B cell (primary cell): ENCODE measurements around the gene SRP14. TPM values are rescaled to one million over a fixed set of nuclear protein-coding genes. Genes with fewer than 3 reads are reported as not detected.
A peak's percentile ranks its signal among the peaks of the same experiment; 100 is the strongest.

Source experiments
- ATAC-seq: fragments of 200-7000 bp; cut with Tn5 transposase; one replicate; pipeline ENCODE4 v1.10.0; 2021; ENCODE audit warnings: low read depth, mild to moderate bottlenecking, moderate number of reproducible peaks, moderate library complexity
- CTCF ChIA-PET: fragments of 350-600 bp; sonication (Branson Sonifier 250); formaldehyde crosslinking; loops from one replicate; lab custom pipeline; 2021; ENCODE audit warnings: antibody characterized with exemption, inconsistent platforms; lab: Charles Lee
- POLR2A ChIA-PET: fragments of 350-600 bp; sonication (Branson Sonifier 250); formaldehyde crosslinking; loops from one replicate; lab custom pipeline; 2021; ENCODE audit warnings: antibody characterized with exemption; lab: Charles Lee
- DNase-seq: peaks from one replicate; pipeline ENCODE4 v3.0.0; 2013
- H2AFZ ChIP-seq: 2 replicates; pipeline ENCODE4 v1.6.1; 2012; ENCODE audit warnings: mild to moderate bottlenecking, low read depth, low read length; ENCODE audit not compliant: insufficient read depth, poor library complexity, severe bottlenecking
- H3K27ac ChIP-seq, 2 donors: 1 replicate in 1 of 2; 2 replicates in 1 of 2; pipeline ENCODE4 v1.5.1; 2012 to 2013; ENCODE audit warnings: low read length in 2 of 2, mild to moderate bottlenecking in 2 of 2, moderate library complexity in 1 of 2
- H3K27me3 ChIP-seq, 4 experiments: fragments of 200-600 bp in 1 of 4; sonication (generic) in 1 of 4; replicated peaks in 1 of 4; 1 replicate in 2 of 4; 2 replicates in 2 of 4; pipeline versions ENCODE4 v1.6.1 to v1.7.0; 2013 to 2016; ENCODE audit warnings: low read length in 3 of 4, mild to moderate bottlenecking in 2 of 4, mixed read lengths in 1 of 4, moderate library complexity in 1 of 4; ENCODE audit not compliant: insufficient read depth in 4 of 4, control insufficient read depth in 3 of 4; ENCODE audit errors: control extremely low read depth in 1 of 4
- H3K36me3 ChIP-seq, 2 experiments: replicated peaks in 1 of 2; 1 replicate in 1 of 2; 2 replicates in 1 of 2; pipeline versions ENCODE4 v1.6.1 to v1.7.1; 2013; ENCODE audit warnings: low read length in 1 of 2; ENCODE audit not compliant: insufficient read depth in 2 of 2, control insufficient read depth in 1 of 2; ENCODE audit errors: control extremely low read depth in 1 of 2, extremely low read depth in 1 of 2
- H3K4me1 ChIP-seq, 2 donors: fragments of 200-600 bp in 1 of 2; sonication (generic) in 1 of 2; 1 replicate in 1 of 2; 2 replicates in 1 of 2; pipeline versions ENCODE4 v1.5.1 to v1.6.1; 2013 to 2017; ENCODE audit warnings: low read length in 2 of 2; ENCODE audit not compliant: control insufficient read depth in 2 of 2, insufficient read depth in 2 of 2
- H3K4me2 ChIP-seq: replicated peaks from 2 replicates; pipeline ENCODE3; 2012; ENCODE audit warnings: mild to moderate bottlenecking, low read depth, low read length; ENCODE audit not compliant: poor library complexity, severe bottlenecking
- H3K4me3 ChIP-seq, 5 experiments: fragments of 200-600 bp in 1 of 5; sonication (generic) in 1 of 5; 1 replicate in 3 of 5; 2 replicates in 2 of 5; pipeline versions ENCODE4 v1.5.1 to v1.7.0; 2011 to 2016; ENCODE audit warnings: low read length in 4 of 5, mild to moderate bottlenecking in 4 of 5, low read depth in 2 of 5, control low read depth in 1 of 5, moderate library complexity in 1 of 5; ENCODE audit not compliant: insufficient read depth in 1 of 5; ENCODE audit errors: control extremely low read depth in 1 of 5, extremely low read depth in 1 of 5
- H3K79me2 ChIP-seq: fragments of 200-600 bp; sonication (generic); one replicate; pipeline ENCODE4 v1.6.0; 2016; ENCODE audit warnings: low read length; ENCODE audit not compliant: control insufficient read depth, insufficient read depth
- H3K9ac ChIP-seq: fragments of 200-600 bp; sonication (generic); 2 replicates; pipeline ENCODE4 v1.6.1; 2017; ENCODE audit warnings: mild to moderate bottlenecking, low read length, moderate library complexity
- H3K9me3 ChIP-seq, 3 donors: one replicate each; pipeline versions ENCODE4 v1.6.1 to v1.7.1; 2013; ENCODE audit warnings: low read length in 2 of 3; ENCODE audit not compliant: control insufficient read depth in 2 of 3, insufficient read depth in 1 of 3; ENCODE audit errors: control extremely low read depth in 1 of 3
- H4K20me1 ChIP-seq: 2 replicates; pipeline ENCODE4 v1.6.0; 2012; ENCODE audit warnings: mild to moderate bottlenecking, low read length; ENCODE audit not compliant: insufficient read depth, control insufficient read depth, poor library complexity, severe bottlenecking
- H3K27ac Mint-ChIP-seq: one replicate; pipeline ENCODE4 v1.8.0; 2021; ENCODE audit warnings: mixed read lengths
- H3K27me3 Mint-ChIP-seq: one replicate; pipeline ENCODE4 v1.8.0; 2021; ENCODE audit warnings: mixed read lengths
- H3K4me1 Mint-ChIP-seq: one replicate; pipeline ENCODE4 v1.8.0; 2021; ENCODE audit warnings: mixed read lengths
- H3K4me3 Mint-ChIP-seq: one replicate; pipeline ENCODE4 v1.8.0; 2021; ENCODE audit warnings: mixed read lengths
- H3K9me3 Mint-ChIP-seq: one replicate; pipeline ENCODE4 v1.8.0; 2022; ENCODE audit warnings: mixed read lengths; ENCODE audit not compliant: insufficient read depth
- EZH2 ChIP-seq: IDR thresholded peaks from 2 replicates; pipeline ENCODE4 v1.6.1; 2012; ENCODE audit warnings: borderline replicate concordance, low read depth, mild to moderate bottlenecking, moderate library complexity, low read length; ENCODE audit not compliant: insufficient read depth, poor library complexity, severe bottlenecking
- WGBS: methylation state at CpG from one replicate; pipeline ENCODE4 v1.1.5; 2013; ENCODE audit warnings: missing lambda C conversion rate; ENCODE audit not compliant: insufficient coverage; 5-methylcytosine and 5-hydroxymethylcytosine counted together
- intact Hi-C: fragments of 100-400 bp; cut with micrococcal nuclease; formaldehyde crosslinking; loops from one replicate; pipeline ENCODE4 v1.10.0; 2022
- polyA plus RNA-seq: library from polyadenylated mRNA; depleted of rRNA; stranded (reverse); fragments of >200 nt; gene quantifications from 2 replicates; pipeline ENCODE4 v1.2.3, GENCODE V29; 2012
- total RNA-seq, 2 donors: library from RNA; stranded (reverse); fragments of 120-200 nt in 1 of 2; gene quantifications; 1 replicate in 1 of 2; 2 replicates in 1 of 2; pipeline versions ENCODE4 v1.2.3 to v1.2.4, GENCODE V29; 2013 to 2022
- TF ChIP-seq, protein P1 (sequence below): fragments of 200-600 bp; IDR thresholded peaks from one replicate; pipeline ENCODE4 v1.8.0; 2022; ENCODE audit warnings: antibody characterized with exemption, mild to moderate bottlenecking

Gene SRP14
- total and polyA plus RNA-seq, 2 donors (not counting 1 experiment from before 2014, with no cell fraction given) = 120 to 131 TPM

GRCh38 chr15:40067921-40068624 lies 29.1 kb upstream of the SRP14 start:
- no peak overlapping the region for H3K9ac ChIP-seq
- no peaks in the 10 kb centered on the region for H3K9me3 Mint-ChIP-seq
- no peaks in the 10 kb centered on the region for H3K79me2 ChIP-seq
- H3K4me2 ChIP-seq = no peak overlapping the region
- ATAC-seq = no peak
- no peak for DNase-seq
- ChIA-PET CTCF (interaction anchor here (0.7 to 5.3 kb wide), 7 partner anchors 12 to 38 kb away, joined by 3 to 61 read pairs (median 13); no protein-coding TSS in a partner anchor), POLR2A (interaction anchor here (0.7 to 4.7 kb wide), 6 partner anchors 9 to 372 kb away, joined by 5 to 43 read pairs (median 12); no protein-coding TSS in a partner anchor)
- H3K27me3 ChIP-seq = no peaks in the 10 kb centered on the region
- no peak overlapping the region for H3K4me3 Mint-ChIP-seq
- no peaks in the 10 kb centered on the region for H3K36me3 ChIP-seq
- WGBS = 100% methylated on average over 3 of the region's 6 CpGs
- no peak overlapping the region for H3K27ac ChIP-seq
- H2AFZ ChIP-seq = no peak overlapping the region
- peaks cover 42 to 44% of the 10 kb centered on the region in 2 donors for H3K4me1 ChIP-seq
- H4K20me1 ChIP-seq = no peaks in the 10 kb centered on the region
- H3K4me3 ChIP-seq = no peak overlapping the region
- H3K4me1 Mint-ChIP-seq = peaks cover 42% of the 10 kb centered on the region
- no peaks in the 10 kb centered on the region for H3K9me3 ChIP-seq
- intact Hi-C loops = loop anchor here (2.0 kb wide), 1 partner anchor 31 kb away; no protein-coding TSS in a partner anchor
- peak overlapping the region; percentile 50 for H3K27ac Mint-ChIP-seq
- TF ChIP-seq, protein P1, sequence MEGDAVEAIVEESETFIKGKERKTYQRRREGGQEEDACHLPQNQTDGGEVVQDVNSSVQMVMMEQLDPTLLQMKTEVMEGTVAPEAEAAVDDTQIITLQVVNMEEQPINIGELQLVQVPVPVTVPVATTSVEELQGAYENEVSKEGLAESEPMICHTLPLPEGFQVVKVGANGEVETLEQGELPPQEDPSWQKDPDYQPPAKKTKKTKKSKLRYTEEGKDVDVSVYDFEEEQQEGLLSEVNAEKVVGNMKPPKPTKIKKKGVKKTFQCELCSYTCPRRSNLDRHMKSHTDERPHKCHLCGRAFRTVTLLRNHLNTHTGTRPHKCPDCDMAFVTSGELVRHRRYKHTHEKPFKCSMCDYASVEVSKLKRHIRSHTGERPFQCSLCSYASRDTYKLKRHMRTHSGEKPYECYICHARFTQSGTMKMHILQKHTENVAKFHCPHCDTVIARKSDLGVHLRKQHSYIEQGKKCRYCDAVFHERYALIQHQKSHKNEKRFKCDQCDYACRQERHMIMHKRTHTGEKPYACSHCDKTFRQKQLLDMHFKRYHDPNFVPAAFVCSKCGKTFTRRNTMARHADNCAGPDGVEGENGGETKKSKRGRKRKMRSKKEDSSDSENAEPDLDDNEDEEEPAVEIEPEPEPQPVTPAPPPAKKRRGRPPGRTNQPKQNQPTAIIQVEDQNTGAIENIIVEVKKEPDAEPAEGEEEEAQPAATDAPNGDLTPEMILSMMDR = no peak
- TF ChIP-seq EZH2 = no peak
- H3K27me3 Mint-ChIP-seq = no peaks in the 10 kb centered on the region

DNA sequence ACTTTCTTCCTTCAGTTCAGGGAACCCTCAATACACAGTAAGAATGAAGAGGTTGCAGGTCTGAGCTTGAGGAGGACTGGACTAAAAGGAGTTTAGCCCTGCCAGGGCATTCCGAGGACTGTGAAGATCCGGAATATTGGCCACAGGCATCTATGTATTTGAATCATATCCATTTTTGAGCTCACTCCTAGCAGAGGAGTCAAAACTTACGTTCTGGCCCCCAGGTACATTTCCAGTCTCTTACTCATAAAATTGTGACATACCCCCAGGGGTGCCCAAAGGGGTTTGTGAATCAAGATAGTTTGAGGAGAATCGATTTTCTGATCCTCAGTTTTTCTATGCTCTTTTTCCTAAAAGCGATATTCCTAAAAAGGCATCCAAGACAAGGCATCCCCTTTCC lies 27.6 kb upstream of the SRP14 start:
- H3K9ac ChIP-seq = no peak overlapping the region
- H3K27me3 ChIP-seq = no peaks in the 10 kb centered on the region
- TF ChIP-seq, protein P1 = no peak
- no peak for TF ChIP-seq EZH2
- POLR2A ChIA-PET = interaction anchor here (4.7 kb wide), 1 partner anchor 39 kb away, joined by 43 read pairs; no protein-coding TSS in a partner anchor
- peaks cover 41 to 42% of the 10 kb centered on the region in 2 donors for H3K4me1 ChIP-seq
- H3K4me3 ChIP-seq = no peak overlapping the region
- 100% methylated on average over 1 of the region's 5 CpGs for WGBS
- CTCF ChIA-PET = interaction anchor here (1.1 to 5.3 kb wide), 7 partner anchors 12 to 208 kb away, joined by 3 to 61 read pairs (median 5); no protein-coding TSS in a partner anchor
- no peak for DNase-seq
- H3K4me1 Mint-ChIP-seq = peaks cover 35% of the 10 kb centered on the region
- no peaks in the 10 kb centered on the region for H3K79me2 ChIP-seq
- no peaks in the 10 kb centered on the region for H3K36me3 ChIP-seq
- H3K4me2 ChIP-seq = no peak overlapping the region
- H2AFZ ChIP-seq = no peak overlapping the region
- no peak overlapping the region for H3K27ac ChIP-seq
- H3K9me3 ChIP-seq = no peaks in the 10 kb centered on the region
- H3K9me3 Mint-ChIP-seq = no peaks in the 10 kb centered on the region
- H3K4me3 Mint-ChIP-seq = no peak overlapping the region
- H4K20me1 ChIP-seq = no peaks in the 10 kb centered on the region
- no peaks in the 10 kb centered on the region for H3K27me3 Mint-ChIP-seq
- intact Hi-C loops = no loop called here
- ATAC-seq = no peak
- H3K27ac Mint-ChIP-seq = peak overlapping the region; percentile 53
